ENCODE results near the gene CXCR3.
"Not testable (repeated sequence)": the region's sequence is repeated elsewhere in the genome, so short reads cannot be mapped to it uniquely, and the experiment has no call there.

The CXCR3 gene

GRCh38 chrX:71603618-71604017 lies 14.7 kb downstream of the CXCR3 start:
- POLR2A ChIA-PET (ENCODE audit: low non-redundant PET), result no interaction called here
- TF ChIP-seq CTCF (conservative IDR thresholded peaks at IDR 0.05; ENCODE audit: low read depth), result no peak
- no peak for DNase-seq (ENCODE audit: low spot score)
- CTCF ChIA-PET, result interaction anchor here (0.5 kb wide), 1 partner anchor 210 kb away, joined by 3 read pairs; no protein-coding TSS in a partner anchor
- no peak overlapping the region for H3K27ac ChIP-seq

GRCh38 chrX:71599965-71600364 lies 18.3 kb downstream of the CXCR3 start:
- TF ChIP-seq CTCF (conservative IDR thresholded peaks at IDR 0.05; ENCODE audit: low read depth), result no peak
- POLR2A ChIA-PET (ENCODE audit: low non-redundant PET), result no interaction called here

GRCh38 chrX:71593210-71593609 lies 25.1 kb downstream of the CXCR3 start:
- POLR2A ChIA-PET (ENCODE audit: low non-redundant PET); CTCF ChIA-PET; H3K27ac ChIP-seq; DNase-seq (ENCODE audit: low spot score): not testable (repeated sequence)

More at GRCh38 chrX:71599965-71600364, 18.3 kb downstream of the CXCR3 start:
- CTCF ChIA-PET, result no interaction called here
- no peak for DNase-seq (ENCODE audit: low spot score)
- no peak overlapping the region for H3K27ac ChIP-seq

GRCh38 chrX:71586929-71587328 lies 31.4 kb downstream of the CXCR3 start:
- ChIA-PET CTCF (no interaction called here), POLR2A (ENCODE audit: low non-redundant PET) (no interaction called here)

GRCh38 chrX:71581210-71581609 lies 37.1 kb downstream of the CXCR3 start:
- CTCF ChIA-PET, result no interaction called here
- TF ChIP-seq CTCF (conservative IDR thresholded peaks at IDR 0.05; ENCODE audit: low read depth), result no peak
- POLR2A ChIA-PET (ENCODE audit: low non-redundant PET), result no interaction called here
- DNase-seq (ENCODE audit: low spot score), result no peak
- no peak overlapping the region for H3K27ac ChIP-seq

More at GRCh38 chrX:71586929-71587328, 31.4 kb downstream of the CXCR3 start:
- no peak for DNase-seq (ENCODE audit: low spot score)
- no peak overlapping the region for H3K27ac ChIP-seq
- TF ChIP-seq CTCF (conservative IDR thresholded peaks at IDR 0.05; ENCODE audit: low read depth), result no peak

- TF ChIP-seq CTCF (conservative IDR thresholded peaks at IDR 0.05; ENCODE audit: low read depth), result no peak
- POLR2A ChIA-PET (ENCODE audit: low non-redundant PET), result no interaction called here
These were observed 38.3 kb downstream of the CXCR3 start for GRCh38 chrX:71579990-71580380.

GRCh38 chrX:71579136-71579989 lies 38.9 kb downstream of the CXCR3 start:
- ChIA-PET POLR2A (ENCODE audit: low non-redundant PET) (no interaction called here), CTCF (no interaction called here)
- H3K27ac ChIP-seq, result no peak overlapping the region
- TF ChIP-seq CTCF (conservative IDR thresholded peaks at IDR 0.05; ENCODE audit: low read depth), result no peak
- no peak for DNase-seq (ENCODE audit: low spot score)

More at GRCh38 chrX:71579990-71580380, 38.3 kb downstream of the CXCR3 start:
- DNase-seq (ENCODE audit: low spot score), result no peak
- CTCF ChIA-PET, result no interaction called here
- no peak overlapping the region for H3K27ac ChIP-seq
